A549 (cell line): ENCODE results near the gene GTF3C1. TPM values are rescaled to one million over a fixed set of nuclear protein-coding genes. Genes with fewer than 3 reads are reported as not detected.

Experiments used
- ATAC-seq, 2 experiments: fragments of 200-7000 bp in 1 of 2; fragments of >200 bp in 1 of 2; cut with Nextera tagmentation in 1 of 2; cut with Tn5 transposase in 1 of 2; 3 replicates each; pipeline versions ENCODE4 v1.8.0 to v1.9.1; 2018 to 2020; ENCODE audit warnings: mild to moderate bottlenecking in 1 of 2, moderate library complexity in 1 of 2
- CTCF ChIA-PET: fragments of 300-600 bp; sonication (Branson Sonifier 250); formaldehyde crosslinking; extraction: SDS; loops from one replicate; lab custom pipeline; 2021; ENCODE audit warnings: antibody characterized with exemption, inconsistent platforms; lab: Yijun Ruan, JAX
- POLR2A ChIA-PET: fragments of 350-600 bp; formaldehyde crosslinking; extraction: SDS; loops from one replicate; lab custom pipeline; 2021; ENCODE audit warnings: antibody characterized with exemption, inconsistent platforms; lab: Yijun Ruan, JAX
- DNase-seq, 2 experiments: peaks; one replicate each; pipeline versions ENCODE4 v3.0.0 to v3.0.0-alpha.2; 2011 to 2016; ENCODE audit warnings: low read depth in 1 of 2, low spot score in 1 of 2
- FAIRE-seq: peaks from 2 replicates; lab custom pipeline; 2011; peaks lifted over from hg19 to GRCh38; lab: Jason Lieb, UNC
- H3K27ac ChIP-seq, 2 experiments: fragments of >200 bp; sonication (Bioruptor Twin); formaldehyde crosslinking; 3 replicates each; pipeline ENCODE4 v1.5.1; 2016 to 2017
- H3K4me1 ChIP-seq: fragments of >200 bp; sonication (Bioruptor Twin); formaldehyde crosslinking; 3 replicates; pipeline ENCODE4 v1.6.1; 2016
- H3K4me2 ChIP-seq: fragments of >200 bp; sonication (Bioruptor Twin); formaldehyde crosslinking; 3 replicates; pipeline ENCODE4 v1.6.1; 2016
- H3K4me3 ChIP-seq: fragments of >200 bp; sonication (Bioruptor Twin); formaldehyde crosslinking; 3 replicates; pipeline ENCODE4 v1.5.1; 2016
- H3K9me3 ChIP-seq: fragments of >200 bp; sonication (Bioruptor Twin); formaldehyde crosslinking; 3 replicates; pipeline ENCODE4 v1.6.1; 2016
- BCL3 ChIP-seq: fragments of >200 bp; sonication (Bioruptor Twin); formaldehyde crosslinking; IDR thresholded peaks from 3 replicates; pipeline ENCODE4 v1.6.1; 2016
- CBX2 ChIP-seq: fragments of 200-600 bp; sonication (generic); IDR thresholded peaks from 2 replicates; pipeline ENCODE4 v1.6.1; 2016; ENCODE audit warnings: low read depth, mild to moderate bottlenecking, borderline replicate concordance
- CHD4 ChIP-seq: fragments of 200-600 bp; sonication (generic); IDR thresholded peaks from 2 replicates; pipeline ENCODE4 v1.6.1; 2016; ENCODE audit warnings: antibody characterized with exemption, mild to moderate bottlenecking, borderline replicate concordance
- E2F6 ChIP-seq: IDR thresholded peaks from 2 replicates; pipeline ENCODE4 v1.6.1; 2012; ENCODE audit warnings: low read depth, borderline replicate concordance
- EHF ChIP-seq: fragments of 250-450 bp; sonication (Bioruptor Pico); IDR thresholded peaks from 2 replicates; pipeline ENCODE4 v1.5.0; 2020; ENCODE audit warnings: mild to moderate bottlenecking
- ELK1 ChIP-seq: fragments of 150-350 bp; IDR thresholded peaks from 2 replicates; pipeline ENCODE4 v1.6.1; 2014; ENCODE audit warnings: low read depth, mild to moderate bottlenecking, low read length
- ESRRA ChIP-seq: fragments of 150-350 bp; IDR thresholded peaks from 2 replicates; pipeline ENCODE4 v1.6.1; 2014; ENCODE audit warnings: mild to moderate bottlenecking, low read length, borderline replicate concordance
- FOSB ChIP-seq: fragments of 250-450 bp; sonication (Bioruptor Pico); IDR thresholded peaks from 2 replicates; pipeline ENCODE4 v1.5.0; 2020; ENCODE audit warnings: mild to moderate bottlenecking, moderate library complexity
- FOSL2 ChIP-seq, 2 experiments: fragments of 450-650 bp in 1 of 2; fragments of >200 bp in 1 of 2; sonication (Bioruptor Twin) in 1 of 2; formaldehyde crosslinking; IDR thresholded peaks; 2 replicates each; pipeline versions ENCODE4 v1.5.0 to v1.6.1; 2016 to 2020; ENCODE audit warnings: mild to moderate bottlenecking in 1 of 2, moderate library complexity in 1 of 2
- FOXS1 ChIP-seq: fragments of 250-450 bp; sonication (Bioruptor Pico); IDR thresholded peaks from 2 replicates; pipeline ENCODE4 v1.5.0; 2020; ENCODE audit warnings: mild to moderate bottlenecking, moderate library complexity
- HOXA7 ChIP-seq: fragments of 250-450 bp; sonication (Bioruptor Pico); IDR thresholded peaks from 2 replicates; pipeline ENCODE4 v1.5.0; 2020; ENCODE audit warnings: mild to moderate bottlenecking, moderate library complexity
- HOXB13 ChIP-seq: fragments of 250-450 bp; sonication (Bioruptor Pico); IDR thresholded peaks from 2 replicates; pipeline ENCODE4 v1.5.0; 2020; ENCODE audit warnings: low read depth, mild to moderate bottlenecking, moderate library complexity
- HOXB5 ChIP-seq: fragments of 250-450 bp; sonication (Bioruptor Pico); IDR thresholded peaks from 2 replicates; pipeline ENCODE4 v1.5.0; 2020; ENCODE audit warnings: mild to moderate bottlenecking, moderate library complexity
- JUNB ChIP-seq: fragments of >200 bp; sonication (Bioruptor Twin); formaldehyde crosslinking; IDR thresholded peaks from 2 replicates; pipeline ENCODE4 v1.6.1; 2016
- KDM1A ChIP-seq: fragments of 200-600 bp; sonication (generic); IDR thresholded peaks from 2 replicates; pipeline ENCODE4 v1.6.1; 2016; ENCODE audit warnings: low read depth, mild to moderate bottlenecking
- MYC ChIP-seq: IDR thresholded peaks from 2 replicates; pipeline ENCODE4 v1.6.1; 2012; ENCODE audit warnings: mild to moderate bottlenecking, inconsistent platforms, low read length, improper control_type of control experiment, borderline replicate concordance
- NR3C1 ChIP-seq: fragments of >200 bp; sonication (Bioruptor Twin); formaldehyde crosslinking; IDR thresholded peaks from 3 replicates; pipeline ENCODE4 v1.6.1; 2017
- POLR2A ChIP-seq: IDR thresholded peaks from 2 replicates; pipeline ENCODE4 v1.6.1; 2012; ENCODE audit warnings: mild to moderate bottlenecking, low read length
- POLR2AphosphoS2 ChIP-seq: conservative IDR thresholded peaks from 2 replicates; pipeline ENCODE4 v1.6.1; 2012; ENCODE audit warnings: low read length, improper control_type of control experiment, inconsistent platforms
- RAD21 ChIP-seq, 2 experiments: fragments of >200 bp in 1 of 2; sonication (Bioruptor Twin) in 1 of 2; formaldehyde crosslinking in 1 of 2; IDR thresholded peaks in 1 of 2; conservative IDR thresholded peaks in 1 of 2; 2 replicates in 1 of 2; 3 replicates in 1 of 2; pipeline ENCODE4 v1.6.1; 2012 to 2018; ENCODE audit warnings: inconsistent platforms in 1 of 2
- RARB ChIP-seq: fragments of 250-450 bp; sonication (Bioruptor Pico); IDR thresholded peaks from 2 replicates; pipeline ENCODE4 v1.8.0; 2021; ENCODE audit warnings: mild to moderate bottlenecking, moderate library complexity
- RCOR1 ChIP-seq: fragments of 150-350 bp; IDR thresholded peaks from 2 replicates; pipeline ENCODE4 v1.6.1; 2014; ENCODE audit warnings: antibody characterized with exemption, low read length, low read depth
- RNF2 ChIP-seq: fragments of 200-600 bp; sonication (generic); IDR thresholded peaks from 2 replicates; pipeline ENCODE4 v1.6.1; 2016; ENCODE audit warnings: low read depth, mild to moderate bottlenecking, antibody characterized with exemption, moderate library complexity, borderline replicate concordance
- TFCP2L1 ChIP-seq: fragments of 250-450 bp; sonication (Bioruptor Pico); IDR thresholded peaks from 2 replicates; pipeline ENCODE4 v1.5.0; 2021; ENCODE audit warnings: mild to moderate bottlenecking
- TP53 ChIP-seq: fragments of 250-450 bp; sonication (Bioruptor Pico); IDR thresholded peaks from 2 replicates; pipeline ENCODE4 v1.5.0; 2021; ENCODE audit warnings: mild to moderate bottlenecking, moderate library complexity
- USF2 ChIP-seq: fragments of 450-650 bp; IDR thresholded peaks from 2 replicates; pipeline ENCODE4 v1.6.1; 2014; ENCODE audit warnings: antibody characterized with exemption
- ZC3H11A ChIP-seq: fragments of 450-650 bp; IDR thresholded peaks from 2 replicates; pipeline ENCODE4 v1.6.1; 2014; ENCODE audit warnings: antibody characterized with exemption, mild to moderate bottlenecking
- ZFP36 ChIP-seq: fragments of 450-650 bp; IDR thresholded peaks from 2 replicates; pipeline ENCODE4 v1.6.1; 2014; ENCODE audit warnings: borderline replicate concordance; ENCODE audit not compliant: partially characterized antibody
- ZNF302 ChIP-seq: fragments of 250-450 bp; sonication (Bioruptor Pico); IDR thresholded peaks from 2 replicates; pipeline ENCODE4 v1.9.0; 2021; ENCODE audit warnings: inconsistent platforms, mild to moderate bottlenecking, moderate library complexity
- WGBS: methylation state at CpG from one replicate; pipeline ENCODE4 v1.1.6; 2017; ENCODE audit errors: missing lambda C conversion rate; 5-methylcytosine and 5-hydroxymethylcytosine counted together
- polyA plus RNA-seq, 4 experiments: library from polyadenylated mRNA; depleted of rRNA in 3 of 4; stranded (reverse); fragments of >200 nt; fragmentation: RNase III in 1 of 4; extraction: RNeasy Plus Mini Kit Qiagen cat#74134 plus additional on column Dnase treatment in 1 of 4; gene quantifications; 2 replicates in 3 of 4; 3 replicates in 1 of 4; pipeline ENCODE4 v1.2.3, GENCODE V29; 2011 to 2017

The GTF3C1 gene
- polyA plus RNA-seq, 2 of the 4 experiments (the other 2 are of a cell fraction), result 41.6 to 54.2 TPM

GRCh38 chr16:27437946-27438345, 111.8 kb downstream of the GTF3C1 start:
- Histone ChIP-seq H3K27ac (no peak overlapping the region), H3K4me2 (no peak overlapping the region), H3K4me3 (no peak overlapping the region), H3K4me1 (no peaks in the 10 kb centered on the region), H3K9me3 (no peaks in the 10 kb centered on the region)
- CTCF ChIA-PET, result interaction anchor here (1.4 kb wide), 1 partner anchor 284 kb away, joined by 4 read pairs; no protein-coding TSS in a partner anchor
- TF ChIP-seq ZNF302 (CRISPR knock-in tag), result no peak
- TF ChIP-seq ESRRA, result no peak
- TF ChIP-seq TP53 (CRISPR knock-in tag), result no peak
- no peak for TF ChIP-seq HOXA7 (CRISPR knock-in tag)
- no peak for TF ChIP-seq RCOR1
- TF ChIP-seq USF2, result no peak
- TF ChIP-seq FOXS1 (CRISPR knock-in tag), result no peak
- no peak for TF ChIP-seq FOSB
- no peak for TF ChIP-seq RAD21 (conservative IDR thresholded peaks at IDR 0.05 in 1 of 2, IDR thresholded peaks at IDR 0.05 in 1 of 2)
- no peak for TF ChIP-seq POLR2A
- TF ChIP-seq ZFP36, result no peak
- FAIRE-seq (no peak), ATAC-seq (no peak), DNase-seq (no peak)
- 77% methylated on average over 6 of the region's 6 CpGs for WGBS
- POLR2A ChIA-PET, result no interaction called here

GRCh38 chr16:27436921-27437650, 112.6 kb downstream of the GTF3C1 start:
- TF ChIP-seq EHF (CRISPR knock-in tag) (no peak), HOXB5 (CRISPR knock-in tag) (no peak), ELK1 (no peak), ZC3H11A (no peak), RNF2 (no peak), JUNB (no peak), E2F6 (no peak), FOSL2 (IDR thresholded peaks at IDR 0.05) (no peak), FOSL2 (CRISPR knock-in tag; IDR thresholded peaks at IDR 0.05) (no peak), CHD4 (no peak), BCL3 (no peak), RARB (no peak), TFCP2L1 (CRISPR knock-in tag) (no peak), CBX2 (no peak), POLR2AphosphoS2 (no peak), NR3C1 (no peak), MYC (no peak), USF2 (no peak), KDM1A (no peak), HOXB13 (CRISPR knock-in tag) (no peak), ZNF302 (CRISPR knock-in tag) (no peak)
- FAIRE-seq (no peak), DNase-seq (no peak), ATAC-seq (no peak)
- Histone ChIP-seq H3K4me2 (no peak overlapping the region), H3K9me3 (no peaks in the 10 kb centered on the region), H3K4me3 (no peak overlapping the region), H3K4me1 (no peaks in the 10 kb centered on the region), H3K27ac (no peak overlapping the region)
- 41% methylated on average over 9 of the region's 9 CpGs for WGBS
- POLR2A ChIA-PET, result no interaction called here
- CTCF ChIA-PET, result interaction anchor here (0.9 kb wide), 1 partner anchor 16 kb away, joined by 3 read pairs; no protein-coding TSS in a partner anchor
